Upper lobe of left lung (tissue), 4 donors: Measurements from ENCODE around the gene HJV.

Experiments used
- POLR2AphosphoS5 ChIP-seq, 2 donors: sonication (generic); formaldehyde crosslinking; IDR thresholded peaks; one replicate each; pipeline ENCODE4 v1.5.1; 2017; ENCODE audit warnings: antibody characterized with exemption in 2 of 2
- TF ChIP-seq, protein P1 (sequence below), 6 experiments: fragments of 450-650 bp in 4 of 6; fragments of 200-600 bp in 2 of 6; sonication (generic) in 2 of 6; IDR thresholded peaks; one replicate each; pipeline ENCODE4 v1.5.1; 2016 to 2019; ENCODE audit warnings: antibody characterized with exemption in 6 of 6

DNA sequence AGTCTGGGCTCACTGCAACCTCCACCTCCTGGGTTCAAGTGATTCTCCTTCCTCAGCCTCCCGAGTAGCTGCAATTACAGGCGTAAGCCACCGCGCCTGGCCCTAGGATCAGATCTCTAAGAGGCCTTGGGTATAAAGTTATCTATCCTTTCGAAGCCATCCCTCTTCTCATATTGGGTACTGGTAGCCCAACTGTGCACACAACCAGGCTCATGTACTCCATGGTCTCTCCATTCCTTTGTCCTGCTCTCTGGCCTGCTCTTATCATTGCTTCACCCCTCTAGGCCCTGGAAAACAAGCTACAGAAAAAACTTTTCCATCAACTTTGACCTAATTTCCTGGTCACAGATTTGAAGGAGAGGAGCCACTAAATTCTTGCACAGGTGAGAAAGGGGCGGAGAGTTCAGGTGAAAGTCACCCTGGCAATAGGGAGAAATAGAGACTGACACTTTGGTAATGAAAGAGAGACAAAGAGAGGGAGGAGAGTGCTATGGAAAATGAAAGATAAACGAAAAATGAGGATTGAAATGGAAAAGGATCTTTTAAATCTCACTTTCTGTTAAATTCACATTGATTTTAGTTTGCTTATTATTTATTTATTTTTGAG is 31.2 kb downstream of the HJV start:
- peak; percentile 44 to 85 for TF ChIP-seq POLR2AphosphoS5 (IDR thresholded peaks at IDR 0.05)
- TF ChIP-seq, protein P1, sequence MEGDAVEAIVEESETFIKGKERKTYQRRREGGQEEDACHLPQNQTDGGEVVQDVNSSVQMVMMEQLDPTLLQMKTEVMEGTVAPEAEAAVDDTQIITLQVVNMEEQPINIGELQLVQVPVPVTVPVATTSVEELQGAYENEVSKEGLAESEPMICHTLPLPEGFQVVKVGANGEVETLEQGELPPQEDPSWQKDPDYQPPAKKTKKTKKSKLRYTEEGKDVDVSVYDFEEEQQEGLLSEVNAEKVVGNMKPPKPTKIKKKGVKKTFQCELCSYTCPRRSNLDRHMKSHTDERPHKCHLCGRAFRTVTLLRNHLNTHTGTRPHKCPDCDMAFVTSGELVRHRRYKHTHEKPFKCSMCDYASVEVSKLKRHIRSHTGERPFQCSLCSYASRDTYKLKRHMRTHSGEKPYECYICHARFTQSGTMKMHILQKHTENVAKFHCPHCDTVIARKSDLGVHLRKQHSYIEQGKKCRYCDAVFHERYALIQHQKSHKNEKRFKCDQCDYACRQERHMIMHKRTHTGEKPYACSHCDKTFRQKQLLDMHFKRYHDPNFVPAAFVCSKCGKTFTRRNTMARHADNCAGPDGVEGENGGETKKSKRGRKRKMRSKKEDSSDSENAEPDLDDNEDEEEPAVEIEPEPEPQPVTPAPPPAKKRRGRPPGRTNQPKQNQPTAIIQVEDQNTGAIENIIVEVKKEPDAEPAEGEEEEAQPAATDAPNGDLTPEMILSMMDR (IDR thresholded peaks at IDR 0.05), result no peak
